GM12878 (cell line): Measurements from ENCODE around the gene WTAP. TPM values are rescaled to one million over a fixed set of nuclear protein-coding genes. Genes with fewer than 3 reads are reported as not detected.
A peak's percentile ranks its signal among the peaks of the same experiment; 100 is the strongest.

Experiments used
- ATAC-seq: fragments of 200-7000 bp; cut with Tn5 transposase; 3 replicates; pipeline ENCODE4 v1.9.1; 2020; ENCODE audit warnings: mild to moderate bottlenecking, moderate library complexity
- BruUV-seq: library from RNA; stranded (reverse); fragments of 400-500 nt; replicated peaks from 2 replicates; lab custom pipeline; 2021; lab: Mats Ljungman, UMichigan
- CTCF ChIA-PET: fragments of 300-600 bp; sonication (Branson Sonifier 250); formaldehyde crosslinking; extraction: SDS; loops from one replicate; lab custom pipeline; 2021; ENCODE audit warnings: inconsistent platforms; lab: Yijun Ruan, JAX
- POLR2A ChIA-PET: fragments of 350-600 bp; formaldehyde crosslinking; extraction: SDS; loops from one replicate; lab custom pipeline; 2021; ENCODE audit warnings: inconsistent platforms; lab: Charles Lee
- RAD21 ChIA-PET: fragments of 300-600 bp; sonication (Branson Sonifier 250); formaldehyde crosslinking; loops from one replicate; lab custom pipeline; 2023; ENCODE audit warnings: antibody characterized with exemption; ENCODE audit not compliant: unreplicated experiment; lab: Charles Lee
- SMC1A ChIA-PET: fragments of 300-600 bp; sonication (Branson Sonifier 250); formaldehyde crosslinking; loops from one replicate; lab custom pipeline; 2023; ENCODE audit not compliant: unreplicated experiment, uncharacterized antibody; lab: Charles Lee
- DNase-seq: peaks from one replicate; pipeline ENCODE4 v3.0.0-alpha.2; 2011; ENCODE audit warnings: low read depth, low spot score
- FAIRE-seq: peaks from 3 replicates; lab custom pipeline; 2011; peaks lifted over from hg19 to GRCh38; lab: Jason Lieb, UNC
- H2AFZ ChIP-seq: 2 replicates; pipeline ENCODE4 v1.6.0; 2011; ENCODE audit warnings: low read depth, low read length, control low read depth; ENCODE audit not compliant: control insufficient read depth
- H3K27ac ChIP-seq: 2 replicates; pipeline ENCODE4 v1.5.1; 2011; ENCODE audit warnings: control low read depth; ENCODE audit not compliant: control insufficient read depth, insufficient read depth
- H3K27me3 ChIP-seq, 2 experiments: replicated peaks in 1 of 2; 2 replicates each; pipeline versions ENCODE4 v1.6.0 to v1.6.1; 2011; ENCODE audit warnings: low read length in 1 of 2; ENCODE audit not compliant: control insufficient read depth in 2 of 2, insufficient read depth in 2 of 2
- H3K36me3 ChIP-seq, 2 experiments: 2 replicates each; pipeline ENCODE4 v1.5.1; 2011; ENCODE audit warnings: low read length in 1 of 2; ENCODE audit not compliant: control insufficient read depth in 2 of 2, insufficient read depth in 2 of 2
- H3K4me1 ChIP-seq: 2 replicates; pipeline ENCODE4 v1.6.1; 2011; ENCODE audit warnings: mild to moderate bottlenecking, low read length, moderate library complexity, mixed read lengths; ENCODE audit not compliant: control insufficient read depth, insufficient read depth
- H3K4me2 ChIP-seq: 2 replicates; pipeline ENCODE4 v1.6.0; 2011; ENCODE audit warnings: control low read depth; ENCODE audit not compliant: control insufficient read depth, insufficient read depth
- H3K4me3 ChIP-seq: fragments of 200-600 bp; sonication (generic); 2 replicates; pipeline ENCODE4 v1.5.1; 2016
- H3K79me2 ChIP-seq: 2 replicates; pipeline ENCODE4 v1.6.0; 2011; ENCODE audit warnings: low read length; ENCODE audit not compliant: control insufficient read depth, insufficient read depth
- H3K9ac ChIP-seq: 2 replicates; pipeline ENCODE4 v1.8.0; 2011; ENCODE audit warnings: low read length, control low read depth, mixed read lengths; ENCODE audit not compliant: control insufficient read depth, insufficient read depth
- H3K9me3 ChIP-seq: replicated peaks from 3 replicates; pipeline ENCODE4 v1.5.1; 2011; ENCODE audit warnings: mild to moderate bottlenecking, low read length; ENCODE audit not compliant: control insufficient read depth, insufficient read depth
- H4K20me1 ChIP-seq: 2 replicates; pipeline ENCODE4 v1.6.0; 2011; ENCODE audit not compliant: control insufficient read depth, insufficient read depth
- DPF2 ChIP-seq: fragments of 450-650 bp; IDR thresholded peaks from 2 replicates; pipeline ENCODE4 v1.6.1; 2017; ENCODE audit warnings: mild to moderate bottlenecking
- ETV6 ChIP-seq, 2 experiments: fragments of 450-650 bp in 1 of 2; IDR thresholded peaks in 1 of 2; conservative IDR thresholded peaks in 1 of 2; 2 replicates each; pipeline ENCODE4 v1.6.1; 2014; ENCODE audit warnings: antibody characterized with exemption in 1 of 2, borderline replicate concordance in 1 of 2, low read depth in 1 of 2, mild to moderate bottlenecking in 1 of 2, moderate library complexity in 1 of 2
- IKZF1 ChIP-seq: fragments of 450-650 bp; conservative IDR thresholded peaks from 2 replicates; pipeline ENCODE4 v1.6.1; 2017; ENCODE audit warnings: antibody characterized with exemption, mild to moderate bottlenecking
- IKZF2 ChIP-seq, 2 experiments: fragments of 450-650 bp; IDR thresholded peaks; 2 replicates each; pipeline ENCODE4 v1.6.1; 2017; ENCODE audit warnings: mild to moderate bottlenecking in 2 of 2, moderate library complexity in 2 of 2
- MEF2B ChIP-seq: fragments of 450-650 bp; IDR thresholded peaks from 2 replicates; pipeline ENCODE4 v1.6.1; 2018; ENCODE audit warnings: mild to moderate bottlenecking, moderate library complexity; ENCODE audit not compliant: partially characterized antibody, poor library complexity, severe bottlenecking
- MTA3 ChIP-seq: IDR thresholded peaks from 2 replicates; pipeline ENCODE4 v1.6.1; 2012; ENCODE audit warnings: low read length, inconsistent platforms, borderline replicate concordance
- RAD51 ChIP-seq: fragments of 450-650 bp; IDR thresholded peaks from 2 replicates; pipeline ENCODE4 v1.6.1; 2016; ENCODE audit warnings: moderate library complexity, mild to moderate bottlenecking, inconsistent platforms
- SMARCA5 ChIP-seq: fragments of 450-650 bp; IDR thresholded peaks from 2 replicates; pipeline ENCODE4 v1.6.1; 2017; ENCODE audit warnings: mild to moderate bottlenecking
- STAT1 ChIP-seq: fragments of 450-650 bp; conservative IDR thresholded peaks from 2 replicates; pipeline ENCODE4 v1.6.1; 2014; ENCODE audit warnings: antibody characterized with exemption, mild to moderate bottlenecking
- ZSCAN29 ChIP-seq: fragments of 450-650 bp; IDR thresholded peaks from 2 replicates; pipeline ENCODE4 v1.6.1; 2017; ENCODE audit warnings: mild to moderate bottlenecking, moderate library complexity
- WGBS: methylation state at CpG from one replicate; pipeline ENCODE4 v1.1.6; 2016; ENCODE audit warnings: low lambda C conversion rate; ENCODE audit not compliant: insufficient replicate concordance, insufficient coverage; ENCODE audit errors: missing lambda C conversion rate; 5-methylcytosine and 5-hydroxymethylcytosine counted together
- in situ Hi-C: fragments of 300-500 bp; cut with MboI; formaldehyde crosslinking; loops from 9 replicates; pipeline ENCODE4 v1.14.3; 2018; ENCODE audit warnings: mixed read lengths
- intact Hi-C: fragments of 100-400 bp; cut with micrococcal nuclease; formaldehyde crosslinking; loops from one replicate; pipeline ENCODE4 v1.14.2; 2022; ENCODE audit not compliant: unreplicated experiment
- polyA plus RNA-seq, 11 experiments: library from polyadenylated mRNA; depleted of rRNA in 4 of 11; unstranded in 6 of 11; stranded (reverse) in 5 of 11; fragments of >200 nt; fragmentation: Nextera tagmentation in 4 of 11; fragmentation: Illumina TruSeq in 1 of 11; extraction: Ambion mirVana in 4 of 11; extraction: Trizol in 1 of 11; gene quantifications; 1 replicate in 1 of 11; 2 replicates in 10 of 11; pipeline versions ENCODE4 v1.2.1 to v1.2.3, GENCODE V29; 2011 to 2016; ENCODE audit warnings: inconsistent platforms in 2 of 11, missing spikeins in 2 of 11, low read depth in 1 of 11
- total RNA-seq, 4 experiments: library from RNA; depleted of rRNA in 3 of 4; stranded (reverse); fragments of >200 nt in 3 of 4; fragmentation: Illumina TruSeq in 1 of 4; extraction: Trizol in 1 of 4; gene quantifications; 2 replicates each; pipeline versions ENCODE4 v1.2.1 to v1.2.3, GENCODE V29; 2013 to 2021
- TF ChIP-seq, protein P1 (sequence below): fragments of 450-650 bp; conservative IDR thresholded peaks from 2 replicates; pipeline ENCODE4 v1.6.1; 2017; ENCODE audit warnings: mild to moderate bottlenecking, moderate library complexity
- TF ChIP-seq, protein P2 (sequence below): fragments of 450-650 bp; IDR thresholded peaks from 2 replicates; pipeline ENCODE4 v1.6.1; 2017; ENCODE audit warnings: antibody characterized with exemption, mild to moderate bottlenecking, moderate library complexity

WTAP gene
- total and polyA plus RNA-seq, 10 of the 15 experiments (the other 5 are each of a cell fraction or from before 2014, with no cell fraction given), result 38.7 to 132 (median 83.1) TPM

DNA sequence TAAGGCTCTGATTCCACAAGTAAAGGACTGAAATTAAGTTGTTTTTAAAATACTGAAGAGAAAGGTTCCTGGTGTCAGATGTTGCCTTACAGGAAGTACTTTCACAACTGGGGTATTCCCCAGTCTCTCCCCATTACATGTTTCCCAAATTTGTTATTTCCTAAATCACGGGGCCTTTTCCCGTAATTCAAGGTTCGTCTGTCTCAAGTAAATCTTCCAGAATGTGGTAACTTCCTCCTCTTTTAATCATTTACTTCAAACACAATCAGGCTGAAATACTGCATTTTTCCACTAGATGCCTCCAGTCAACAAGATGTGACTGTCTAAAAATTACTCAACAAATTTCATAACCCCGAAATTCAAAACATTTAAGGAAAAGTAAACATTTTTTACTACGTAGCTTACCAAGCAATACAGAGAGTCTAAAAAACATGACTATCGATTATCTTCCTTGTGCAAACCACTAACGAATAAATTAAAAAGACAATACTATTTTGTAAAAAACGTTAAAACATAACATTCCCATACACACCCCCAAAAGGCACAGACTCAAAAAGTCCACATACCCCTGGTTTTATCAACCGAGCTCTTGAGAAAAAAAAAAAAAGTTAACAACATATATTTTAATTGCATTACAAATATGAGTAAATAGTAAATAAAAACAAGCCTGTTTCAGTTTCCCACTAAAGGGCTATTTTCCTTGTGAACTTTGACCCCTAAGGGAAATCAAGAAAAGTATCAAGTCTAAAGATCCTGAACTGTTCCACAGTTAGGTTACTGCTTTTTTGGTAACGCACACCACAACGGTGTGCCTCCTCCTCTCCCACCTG, 36.0 kb upstream of the WTAP start:
- Histone ChIP-seq H3K4me3 (peak overlapping the region; percentile 66), H3K9me3 (no peaks in the 10 kb centered on the region), H2AFZ (peak overlapping the region; percentile 89), H3K27me3 (no peaks in the 10 kb centered on the region), H4K20me1 (no peaks in the 10 kb centered on the region), H3K9ac (peak overlapping the region; percentile 53), H3K4me1 (peaks cover 10% of the 10 kb centered on the region), H3K36me3 (peaks cover 0 to 5% of the 10 kb centered on the region in 2 experiments; a peak in 1 of 4 replicates), H3K79me2 (peaks cover 23% of the 10 kb centered on the region), H3K4me2 (peak overlapping the region; percentile 82), H3K27ac (peak overlapping the region; percentile 74)
- ATAC-seq (0 out of 3 replicates have a peak, but pooled peaks have one; percentile 6), DNase-seq (peak; percentile 47), FAIRE-seq (peak; percentile 91)
- 2% methylated on average over 11 of the region's 11 CpGs for WGBS
- POLR2A ChIA-PET, result interaction anchor here (0.6 to 3.3 kb wide), 6 partner anchors 11 to 99 kb away, joined by 3 to 16 read pairs (median 4); partner anchors contain the start of genes MRPL18 and WTAP
- RAD21 ChIA-PET, result interaction anchor here (0.8 to 3.2 kb wide), 11 partner anchors 29 to 276 kb away, joined by 3 to 13 read pairs (median 5); partner anchors contain the start of genes MRPL18, TCP1 and WTAP
- CTCF ChIA-PET, result interaction anchor here (0.6 to 5.8 kb wide), 32 partner anchors 9 to 276 kb away, joined by 3 to 46 read pairs (median 4); partner anchors contain the start of genes ACAT2, MRPL18, TCP1 and WTAP
- TSS peak; percentile 70 for BruUV-seq
- in situ Hi-C loops, result no loop called here
- intact Hi-C loops, result loop anchor here (1.0 to 10.0 kb wide), 2 partner anchors 162 to 413 kb away; no protein-coding TSS in a partner anchor
- SMC1A ChIA-PET, result interaction anchor here (0.6 to 3.4 kb wide), 22 partner anchors 10 to 842 kb away, joined by 3 to 18 read pairs (median 4); partner anchors contain the start of genes ACAT2, TCP1 and WTAP
- TF ChIP-seq ZSCAN29 (no peak), DPF2 (no peak), IKZF2 (IDR thresholded peaks at IDR 0.05) (peak; percentile 41 to 54; a peak in 3 of 4 replicates), SMARCA5 (peak; percentile 67; the same call in 1 of the 2 replicates), ETV6 (conservative IDR thresholded peaks at IDR 0.05 in 1 of 2, IDR thresholded peaks at IDR 0.05 in 1 of 2; ENCODE audit: borderline replicate concordance in 1 of 2, low read depth in 1 of 2) (no peak), MEF2B (peak; percentile 12), IKZF1 (peak; percentile 27; the same call in 1 of the 2 replicates), MTA3 (no peak), STAT1 (no peak), RAD51 (0 out of 2 replicates have a peak, but pooled peaks have one; percentile 9)
- TF ChIP-seq, protein P1, sequence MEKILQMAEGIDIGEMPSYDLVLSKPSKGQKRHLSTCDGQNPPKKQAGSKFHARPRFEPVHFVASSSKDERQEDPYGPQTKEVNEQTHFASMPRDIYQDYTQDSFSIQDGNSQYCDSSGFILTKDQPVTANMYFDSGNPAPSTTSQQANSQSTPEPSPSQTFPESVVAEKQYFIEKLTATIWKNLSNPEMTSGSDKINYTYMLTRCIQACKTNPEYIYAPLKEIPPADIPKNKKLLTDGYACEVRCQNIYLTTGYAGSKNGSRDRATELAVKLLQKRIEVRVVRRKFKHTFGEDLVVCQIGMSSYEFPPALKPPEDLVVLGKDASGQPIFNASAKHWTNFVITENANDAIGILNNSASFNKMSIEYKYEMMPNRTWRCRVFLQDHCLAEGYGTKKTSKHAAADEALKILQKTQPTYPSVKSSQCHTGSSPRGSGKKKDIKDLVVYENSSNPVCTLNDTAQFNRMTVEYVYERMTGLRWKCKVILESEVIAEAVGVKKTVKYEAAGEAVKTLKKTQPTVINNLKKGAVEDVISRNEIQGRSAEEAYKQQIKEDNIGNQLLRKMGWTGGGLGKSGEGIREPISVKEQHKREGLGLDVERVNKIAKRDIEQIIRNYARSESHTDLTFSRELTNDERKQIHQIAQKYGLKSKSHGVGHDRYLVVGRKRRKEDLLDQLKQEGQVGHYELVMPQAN, result 0 out of 2 replicates have a peak, but pooled peaks have one; percentile 20
- TF ChIP-seq, protein P2, sequence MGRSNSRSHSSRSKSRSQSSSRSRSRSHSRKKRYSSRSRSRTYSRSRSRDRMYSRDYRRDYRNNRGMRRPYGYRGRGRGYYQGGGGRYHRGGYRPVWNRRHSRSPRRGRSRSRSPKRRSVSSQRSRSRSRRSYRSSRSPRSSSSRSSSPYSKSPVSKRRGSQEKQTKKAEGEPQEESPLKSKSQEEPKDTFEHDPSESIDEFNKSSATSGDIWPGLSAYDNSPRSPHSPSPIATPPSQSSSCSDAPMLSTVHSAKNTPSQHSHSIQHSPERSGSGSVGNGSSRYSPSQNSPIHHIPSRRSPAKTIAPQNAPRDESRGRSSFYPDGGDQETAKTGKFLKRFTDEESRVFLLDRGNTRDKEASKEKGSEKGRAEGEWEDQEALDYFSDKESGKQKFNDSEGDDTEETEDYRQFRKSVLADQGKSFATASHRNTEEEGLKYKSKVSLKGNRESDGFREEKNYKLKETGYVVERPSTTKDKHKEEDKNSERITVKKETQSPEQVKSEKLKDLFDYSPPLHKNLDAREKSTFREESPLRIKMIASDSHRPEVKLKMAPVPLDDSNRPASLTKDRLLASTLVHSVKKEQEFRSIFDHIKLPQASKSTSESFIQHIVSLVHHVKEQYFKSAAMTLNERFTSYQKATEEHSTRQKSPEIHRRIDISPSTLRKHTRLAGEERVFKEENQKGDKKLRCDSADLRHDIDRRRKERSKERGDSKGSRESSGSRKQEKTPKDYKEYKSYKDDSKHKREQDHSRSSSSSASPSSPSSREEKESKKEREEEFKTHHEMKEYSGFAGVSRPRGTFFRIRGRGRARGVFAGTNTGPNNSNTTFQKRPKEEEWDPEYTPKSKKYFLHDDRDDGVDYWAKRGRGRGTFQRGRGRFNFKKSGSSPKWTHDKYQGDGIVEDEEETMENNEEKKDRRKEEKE, result 0 out of 2 replicates have a peak, but pooled peaks have one; percentile 12
